Vagina (tissue), 2 donors: ENCODE data around the gene SCNN1G. TPM values are rescaled to one million over a fixed set of nuclear protein-coding genes. Genes with fewer than 3 reads are reported as not detected.

ENCODE experiments used
- DNase-seq, 2 donors: peaks; one replicate each; pipeline ENCODE4 v3.0.0-alpha.2; 2017; ENCODE audit errors: extremely low spot score in 2 of 2
- H3K27ac ChIP-seq: fragments of 200-600 bp; sonication (generic); one replicate; pipeline ENCODE4 v1.5.1; 2019
- H3K27me3 ChIP-seq: fragments of 200-600 bp; sonication (generic); one replicate; pipeline ENCODE4 v1.5.1; 2019
- H3K36me3 ChIP-seq, 2 donors: fragments of 200-600 bp; sonication (generic); one replicate each; pipeline ENCODE4 v1.5.1; 2017 to 2019
- H3K4me1 ChIP-seq: fragments of 200-600 bp; sonication (generic); one replicate; pipeline ENCODE4 v1.5.1; 2019
- H3K4me3 ChIP-seq, 2 donors: fragments of 200-600 bp; sonication (generic); 1 replicate in 1 of 2; 2 replicates in 1 of 2; pipeline ENCODE4 v1.5.1; 2016 to 2019
- H3K9me3 ChIP-seq: fragments of 200-600 bp; sonication (generic); one replicate; pipeline ENCODE4 v1.5.1; 2019
- CTCF ChIP-seq, 3 experiments: fragments of 450-650 bp in 2 of 3; fragments of 200-600 bp in 1 of 3; sonication (generic) in 1 of 3; IDR thresholded peaks; one replicate each; pipeline ENCODE4 v1.5.1; 2017 to 2019; ENCODE audit warnings: antibody characterized with exemption in 3 of 3, mild to moderate bottlenecking in 2 of 3, moderate library complexity in 2 of 3
- POLR2A ChIP-seq, 2 donors: fragments of 450-650 bp; IDR thresholded peaks; one replicate each; pipeline ENCODE4 v1.6.1; 2017; ENCODE audit warnings: antibody characterized with exemption in 2 of 2, mild to moderate bottlenecking in 2 of 2, moderate library complexity in 2 of 2
- POLR2AphosphoS5 ChIP-seq, 2 donors: sonication (generic); formaldehyde crosslinking; IDR thresholded peaks; one replicate each; pipeline ENCODE4 v1.9.0; 2017; ENCODE audit warnings: antibody characterized with exemption in 2 of 2, mild to moderate bottlenecking in 2 of 2, low read depth in 1 of 2; ENCODE audit not compliant: insufficient read depth in 1 of 2
- intact Hi-C: fragments of 100-400 bp; cut with DNase I; formaldehyde crosslinking; loops from one replicate; pipeline ENCODE4 v1.15.1; 2023
- total RNA-seq: library from RNA; depleted of rRNA; stranded (reverse); fragments of >200 nt; gene quantifications from one replicate; pipeline ENCODE4 v1.2.3, GENCODE V29; 2016

Gene SCNN1G
- total RNA-seq, 1 donor from 2014 or later = 26.5 TPM

GRCh38 chr16:23137818-23138217 is 44.7 kb upstream of the SCNN1G start:
- Histone ChIP-seq H3K36me3 (no peaks in the 10 kb centered on the region), H3K4me1 (peaks cover 62% of the 10 kb centered on the region), H3K4me3 (no peak overlapping the region), H3K27ac (peak overlapping the region; percentile 15), H3K27me3 (no peaks in the 10 kb centered on the region), H3K9me3 (no peaks in the 10 kb centered on the region)
- TF ChIP-seq CTCF (IDR thresholded peaks at IDR 0.05) (no peak), POLR2AphosphoS5 (IDR thresholded peaks at IDR 0.05; ENCODE audit: insufficient read depth in 1 of 2, low read depth in 1 of 2) (peak in 1 of 2 donors; percentile 64)
- intact Hi-C loops = no loop called here
- no peak for DNase-seq

- no peaks in the 10 kb centered on the region for H3K27me3 ChIP-seq
- no peaks in the 10 kb centered on the region for H3K9me3 ChIP-seq
- peak overlapping the region; percentile 79 for H3K27ac ChIP-seq
- no peaks in the 10 kb centered on the region for H3K36me3 ChIP-seq
- no peak for DNase-seq
- H3K4me1 ChIP-seq = peaks cover 69% of the 10 kb centered on the region
- TF ChIP-seq POLR2AphosphoS5 (IDR thresholded peaks at IDR 0.05; ENCODE audit: insufficient read depth in 1 of 2, low read depth in 1 of 2) = no peak
- TF ChIP-seq POLR2A (IDR thresholded peaks at IDR 0.05) = no peak
- TF ChIP-seq CTCF (IDR thresholded peaks at IDR 0.05) = no peak
- intact Hi-C loops = no loop called here
- no peak overlapping the region for H3K4me3 ChIP-seq
Observed at GRCh38 chr16:23140107-23140506, 42.4 kb upstream of the SCNN1G start.

DNA sequence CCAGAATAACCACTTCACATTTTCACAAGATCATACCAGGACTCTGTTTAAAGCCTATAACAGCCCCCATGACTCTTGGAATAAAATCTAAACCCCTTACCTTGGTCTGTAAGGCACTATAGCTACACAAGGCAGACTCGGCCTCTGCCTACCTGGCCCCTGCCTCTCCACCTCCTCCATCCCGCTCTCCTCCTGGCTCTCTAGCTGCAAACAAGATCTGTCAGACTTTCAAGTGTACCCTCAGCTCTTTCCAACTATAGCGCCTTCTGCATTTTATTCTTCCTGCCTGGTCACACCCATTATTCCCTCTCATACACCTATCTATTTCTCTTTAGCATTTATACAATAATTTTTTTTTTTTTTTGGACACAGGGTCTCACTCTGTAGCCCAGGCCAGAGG is 41.5 kb upstream of the SCNN1G start:
- Histone ChIP-seq H3K4me3 (no peak overlapping the region), H3K9me3 (no peaks in the 10 kb centered on the region), H3K27me3 (no peaks in the 10 kb centered on the region), H3K36me3 (no peaks in the 10 kb centered on the region), H3K4me1 (peaks cover 78% of the 10 kb centered on the region), H3K27ac (peak overlapping the region; percentile 79)
- intact Hi-C loops = no loop called here
- DNase-seq = no peak
- no peak for TF ChIP-seq CTCF (IDR thresholded peaks at IDR 0.05)
- no peak for TF ChIP-seq POLR2A (IDR thresholded peaks at IDR 0.05)
- no peak for TF ChIP-seq POLR2AphosphoS5 (IDR thresholded peaks at IDR 0.05; ENCODE audit: insufficient read depth in 1 of 2, low read depth in 1 of 2)

GRCh38 chr16:23141500-23141899 is 41.0 kb upstream of the SCNN1G start:
- H3K27ac ChIP-seq = peak overlapping the region; percentile 79
- TF ChIP-seq POLR2AphosphoS5 (IDR thresholded peaks at IDR 0.05; ENCODE audit: insufficient read depth in 1 of 2, low read depth in 1 of 2) = no peak
- no peak for TF ChIP-seq POLR2A (IDR thresholded peaks at IDR 0.05)
- TF ChIP-seq CTCF (IDR thresholded peaks at IDR 0.05) = no peak
- intact Hi-C loops = no loop called here
- H3K4me1 ChIP-seq = peaks cover 82% of the 10 kb centered on the region
- no peaks in the 10 kb centered on the region for H3K27me3 ChIP-seq
- no peaks in the 10 kb centered on the region for H3K36me3 ChIP-seq
- H3K9me3 ChIP-seq = no peaks in the 10 kb centered on the region
- H3K4me3 ChIP-seq = no peak overlapping the region
- DNase-seq = no peak

GRCh38 chr16:23141959-23142740 is 40.4 kb upstream of the SCNN1G start:
- intact Hi-C loops = no loop called here
- Histone ChIP-seq H3K36me3 (no peaks in the 10 kb centered on the region), H3K4me1 (peaks cover 89% of the 10 kb centered on the region), H3K9me3 (no peaks in the 10 kb centered on the region), H3K27ac (peak overlapping the region; percentile 79), H3K4me3 (peak overlapping the region in 1 of 2 donors; percentile 16), H3K27me3 (no peaks in the 10 kb centered on the region)
- TF ChIP-seq POLR2AphosphoS5 (IDR thresholded peaks at IDR 0.05; ENCODE audit: insufficient read depth in 1 of 2, low read depth in 1 of 2) (peak in 1 of 2 donors; percentile 19), CTCF (IDR thresholded peaks at IDR 0.05) (no peak)
- DNase-seq = no peak
